ENCODE measurements around the gene KCNMA1.

KCNMA1 gene

DNA sequence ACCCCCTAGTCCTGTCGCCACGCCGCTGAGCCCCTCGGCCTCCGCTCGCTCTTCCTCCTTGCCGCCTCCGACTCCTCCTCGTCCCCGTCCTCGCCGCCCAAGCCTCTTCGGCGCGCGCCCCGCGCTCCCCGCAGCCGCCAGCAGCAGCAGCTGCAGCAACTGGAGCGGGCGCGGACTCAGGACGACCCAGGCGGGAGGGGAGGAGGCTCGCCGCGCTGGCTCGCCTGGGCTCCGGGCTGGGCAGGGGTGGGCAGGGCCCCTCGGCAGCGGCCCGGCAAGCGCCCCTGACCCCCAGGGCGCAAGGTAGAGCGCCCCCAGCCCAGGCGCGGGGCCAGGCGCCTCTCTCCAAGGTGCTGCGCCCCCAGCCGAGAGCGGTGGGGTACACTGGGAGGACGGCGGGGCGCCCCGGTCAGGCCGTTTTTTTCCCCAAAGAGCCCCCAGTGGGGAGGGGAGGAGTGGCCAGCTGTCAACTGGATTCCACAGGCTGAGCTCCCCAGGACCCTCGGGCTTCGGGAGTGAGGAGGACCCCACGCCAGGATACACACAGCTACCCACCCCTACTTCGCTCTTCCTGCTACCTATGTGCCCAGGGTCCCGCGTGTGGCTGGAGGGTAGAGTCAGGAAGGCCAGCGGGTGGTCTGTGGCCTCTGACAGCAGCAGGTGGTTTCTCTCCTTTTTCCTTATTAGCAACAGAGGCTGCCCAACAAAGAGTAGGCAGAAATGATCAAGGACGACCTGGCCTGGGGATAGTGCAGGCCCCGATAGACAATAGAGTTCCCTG lies 903 bp upstream of the KCNMA1 start:
- no peak for TF ChIP-seq ZFX (IDR thresholded peaks at IDR 0.05; ENCODE audit: borderline replicate concordance)
- TF ChIP-seq, protein P1, sequence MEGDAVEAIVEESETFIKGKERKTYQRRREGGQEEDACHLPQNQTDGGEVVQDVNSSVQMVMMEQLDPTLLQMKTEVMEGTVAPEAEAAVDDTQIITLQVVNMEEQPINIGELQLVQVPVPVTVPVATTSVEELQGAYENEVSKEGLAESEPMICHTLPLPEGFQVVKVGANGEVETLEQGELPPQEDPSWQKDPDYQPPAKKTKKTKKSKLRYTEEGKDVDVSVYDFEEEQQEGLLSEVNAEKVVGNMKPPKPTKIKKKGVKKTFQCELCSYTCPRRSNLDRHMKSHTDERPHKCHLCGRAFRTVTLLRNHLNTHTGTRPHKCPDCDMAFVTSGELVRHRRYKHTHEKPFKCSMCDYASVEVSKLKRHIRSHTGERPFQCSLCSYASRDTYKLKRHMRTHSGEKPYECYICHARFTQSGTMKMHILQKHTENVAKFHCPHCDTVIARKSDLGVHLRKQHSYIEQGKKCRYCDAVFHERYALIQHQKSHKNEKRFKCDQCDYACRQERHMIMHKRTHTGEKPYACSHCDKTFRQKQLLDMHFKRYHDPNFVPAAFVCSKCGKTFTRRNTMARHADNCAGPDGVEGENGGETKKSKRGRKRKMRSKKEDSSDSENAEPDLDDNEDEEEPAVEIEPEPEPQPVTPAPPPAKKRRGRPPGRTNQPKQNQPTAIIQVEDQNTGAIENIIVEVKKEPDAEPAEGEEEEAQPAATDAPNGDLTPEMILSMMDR (IDR thresholded peaks at IDR 0.05): no peak
- peak overlapping the region; percentile 48 for H3K27ac ChIP-seq

DNA sequence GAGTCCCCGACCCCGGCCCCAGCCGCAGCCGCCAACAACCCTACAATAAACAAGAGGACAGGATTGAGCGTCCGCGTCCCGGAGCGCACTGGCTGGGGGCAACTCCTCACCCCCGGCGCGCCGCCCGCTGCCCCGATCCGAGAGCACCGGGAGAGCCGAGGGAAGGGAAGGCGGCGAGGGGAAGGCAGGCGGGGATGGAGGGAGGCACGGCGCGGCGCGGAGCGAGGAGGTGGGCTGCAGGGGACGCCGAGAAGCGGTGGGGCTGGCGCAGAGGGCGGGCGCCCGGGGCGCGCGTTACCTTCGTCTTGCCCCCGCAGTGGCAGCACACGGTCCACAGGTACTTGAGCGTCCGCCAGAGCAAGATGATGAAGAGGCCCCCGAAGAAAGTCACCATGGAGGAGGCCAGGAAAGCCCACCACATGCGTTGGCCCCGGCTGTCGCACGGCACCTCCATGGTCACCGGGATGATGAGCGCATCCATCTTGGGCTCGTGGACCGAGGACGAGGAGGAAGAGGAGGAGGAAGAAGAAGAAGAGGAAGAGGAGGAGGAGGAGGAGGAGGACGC lies 559 bp downstream of the KCNMA1 start:
- TF ChIP-seq, protein P1 (IDR thresholded peaks at IDR 0.05): no peak
- no peak for TF ChIP-seq ZFX (IDR thresholded peaks at IDR 0.05; ENCODE audit: borderline replicate concordance)
- H3K27ac ChIP-seq: peak overlapping the region; percentile 48; the same call in 1 of the 2 replicates

DNA sequence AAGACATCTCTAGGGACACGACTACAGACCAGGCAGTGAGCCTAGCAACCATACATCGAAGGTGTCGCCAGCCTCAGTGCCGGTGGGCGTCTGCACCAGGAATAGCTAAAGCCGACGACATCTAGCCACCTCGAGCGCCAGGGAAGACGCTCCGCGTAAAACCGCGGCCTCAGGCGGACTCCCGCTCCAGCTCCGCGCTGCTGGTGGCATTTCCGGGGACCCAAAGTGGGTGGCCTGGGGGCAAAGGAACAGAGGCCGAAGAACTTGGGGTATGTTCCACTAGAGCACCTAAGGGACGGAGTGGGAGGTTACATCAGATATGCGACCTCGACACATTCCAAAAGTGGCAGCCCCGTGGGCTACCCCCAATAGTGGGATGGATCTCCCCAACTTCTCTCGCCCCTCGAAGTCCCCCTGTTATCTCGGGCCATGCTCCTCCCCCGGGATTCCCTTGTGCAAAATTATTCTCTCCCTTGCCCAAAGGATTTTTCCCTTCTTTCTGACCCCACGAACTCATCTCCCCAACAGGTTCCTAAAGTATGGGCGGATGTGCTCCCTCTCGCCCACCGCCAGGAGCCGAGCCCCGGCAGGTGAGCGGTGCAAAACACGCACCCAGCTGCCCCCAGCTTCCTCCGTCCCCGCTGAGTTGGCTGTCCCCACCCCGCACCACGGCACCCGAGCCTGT lies 1.2 kb downstream of the KCNMA1 start:
- no peak for TF ChIP-seq ZFX (IDR thresholded peaks at IDR 0.05; ENCODE audit: borderline replicate concordance)
- TF ChIP-seq, protein P1 (IDR thresholded peaks at IDR 0.05): no peak
- H3K27ac ChIP-seq: no peak overlapping the region

DNA sequence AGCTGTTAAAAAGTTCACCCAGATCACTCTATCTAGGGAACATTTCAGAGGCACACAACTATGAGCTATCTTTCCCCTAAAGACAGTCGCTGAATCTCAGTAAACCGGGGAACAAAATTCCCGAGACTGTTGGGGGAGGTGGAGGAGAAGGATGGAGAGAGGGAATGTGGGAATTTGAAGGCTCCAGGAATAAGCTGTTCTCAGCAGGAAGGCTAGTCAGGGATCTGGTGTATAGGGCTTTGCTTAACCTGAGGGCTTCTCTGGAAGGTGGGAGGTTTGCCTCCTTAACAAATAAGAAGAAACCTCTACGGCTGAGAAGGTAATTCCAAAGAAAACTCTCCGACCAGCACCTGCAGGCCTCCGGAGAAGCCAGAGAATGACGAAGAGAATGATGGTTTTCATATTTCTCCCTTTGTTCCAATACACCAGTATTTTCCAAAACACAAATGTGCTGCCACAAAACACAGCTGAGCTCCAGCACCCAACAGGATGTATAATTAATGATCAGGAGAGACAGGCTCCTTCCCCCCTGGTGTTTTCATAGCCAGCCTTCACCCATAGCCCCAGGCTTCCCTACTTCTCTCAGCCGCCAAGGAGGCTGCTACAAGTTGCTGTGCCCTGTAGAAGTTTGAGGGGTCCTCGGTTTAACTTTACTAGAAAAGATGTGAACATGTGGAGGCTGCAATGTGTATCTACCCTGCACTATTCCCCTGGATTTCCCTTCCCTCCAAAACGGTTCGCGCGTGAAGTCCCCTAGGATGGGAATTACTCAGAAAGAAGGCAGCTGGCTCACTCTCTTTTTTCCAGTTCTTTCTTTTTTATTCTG lies 2.0 kb downstream of the KCNMA1 start:
- no peak for TF ChIP-seq ZFX (IDR thresholded peaks at IDR 0.05; ENCODE audit: borderline replicate concordance)
- TF ChIP-seq, protein P1 (IDR thresholded peaks at IDR 0.05): no peak
- H3K27ac ChIP-seq: peak overlapping the region; percentile 28; the same call in 1 of the 2 replicates

DNA sequence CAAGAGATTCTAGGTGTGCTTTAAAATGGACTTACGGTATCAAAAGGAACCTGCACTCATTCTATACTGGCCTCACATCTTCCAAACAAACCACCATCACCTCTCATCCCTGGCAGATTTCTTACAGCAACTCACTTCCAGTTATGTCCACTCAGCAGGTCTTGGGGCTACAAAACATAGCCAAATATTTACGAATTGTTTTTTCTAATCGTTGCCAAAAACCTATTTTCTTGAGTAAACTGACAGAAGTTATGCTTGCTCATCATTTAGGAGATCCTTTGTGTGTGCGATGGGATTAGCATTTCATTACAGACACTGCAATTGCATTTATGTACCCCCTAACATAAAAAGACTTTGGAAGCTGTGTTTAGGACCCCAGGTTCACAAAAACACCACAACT lies 2.7 kb downstream of the KCNMA1 start:
- no peak for TF ChIP-seq ZFX (IDR thresholded peaks at IDR 0.05; ENCODE audit: borderline replicate concordance)
- TF ChIP-seq, protein P1 (IDR thresholded peaks at IDR 0.05): no peak

DNA sequence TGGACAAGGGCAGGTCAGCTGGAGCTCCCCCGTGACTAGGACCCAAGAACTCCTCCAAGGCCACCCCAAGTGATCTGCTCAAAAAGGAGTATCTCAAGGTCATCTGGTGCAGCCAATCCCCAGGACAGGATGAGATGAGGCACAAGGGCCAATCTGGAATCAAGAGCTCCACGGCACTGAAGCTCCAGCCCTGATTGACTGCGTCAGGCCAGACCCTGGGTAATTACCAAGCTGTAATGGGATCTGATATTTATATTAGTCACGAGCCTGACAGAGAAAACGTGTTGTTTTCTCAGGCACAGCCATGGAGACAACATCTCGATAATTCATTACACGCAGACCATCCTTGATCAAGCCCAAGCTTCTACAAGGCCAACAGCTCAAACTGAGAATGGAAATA lies 4.2 kb downstream of the KCNMA1 start:
- H3K27ac ChIP-seq: no peak overlapping the region
- no peak for TF ChIP-seq ZFX (IDR thresholded peaks at IDR 0.05; ENCODE audit: borderline replicate concordance)
- TF ChIP-seq, protein P1 (IDR thresholded peaks at IDR 0.05): no peak

More for the DNA sequence above, 2.7 kb downstream of the KCNMA1 start:
- peak overlapping the region; percentile 28; the same call in 1 of the 2 replicates for H3K27ac ChIP-seq

Data from 22Rv1 (cell line).